ENCODE measurements around the gene MAP3K5.
"Not testable (repeated sequence)": the region's sequence is repeated elsewhere in the genome, so short reads cannot be mapped to it uniquely, and the experiment has no call there.

Gene MAP3K5

GRCh38 chr6:136792410-136793262, at the start of gene MAP3K5:
MAP3K5 (minus strand) TSS chr6:136792477; CDS start chr6:136792157, 320 bp downstream.
- DNase-seq (ENCODE audit: low read depth) = peak; percentile 92

GRCh38 chr6:136840276-136841001, 48.2 kb upstream of the MAP3K5 start:
- no peak for DNase-seq (ENCODE audit: low read depth)

GRCh38 chr6:136831873-136832562, 39.7 kb upstream of the MAP3K5 start:
- DNase-seq (ENCODE audit: low read depth) = no peak

- DNase-seq (ENCODE audit: low read depth) = no peak
These were observed 33.9 kb upstream of the MAP3K5 start for GRCh38 chr6:136826216-136826615.

GRCh38 chr6:136823128-136823660, 30.9 kb upstream of the MAP3K5 start:
- DNase-seq (ENCODE audit: low read depth) = no peak

- DNase-seq (ENCODE audit: low read depth) = peak; percentile 83
These were observed 30.3 kb upstream of the MAP3K5 start, which contains the start of gene PEX7 for GRCh38 chr6:136822376-136823127. PEX7 (plus strand) TSS chr6:136822592; CDS start chr6:136822666, 74 bp downstream.

GRCh38 chr6:136822046-136822375, 29.7 kb upstream of the MAP3K5 start:
- DNase-seq (ENCODE audit: low read depth) = no peak

GRCh38 chr6:136820561-136820960, 28.3 kb upstream of the MAP3K5 start:
- no peak for DNase-seq (ENCODE audit: low read depth)

GRCh38 chr6:136816656-136817055, 24.4 kb upstream of the MAP3K5 start:
- no peak for DNase-seq (ENCODE audit: low read depth)

GRCh38 chr6:136815608-136816007, 23.3 kb upstream of the MAP3K5 start:
- DNase-seq (ENCODE audit: low read depth) = not testable (repeated sequence)

- no peak for DNase-seq (ENCODE audit: low read depth)
These were observed 19.9 kb upstream of the MAP3K5 start for GRCh38 chr6:136812174-136812573.

GRCh38 chr6:136811272-136811671, 19.0 kb upstream of the MAP3K5 start:
- DNase-seq (ENCODE audit: low read depth) = no peak

GRCh38 chr6:136809091-136809860, 17.0 kb upstream of the MAP3K5 start:
- DNase-seq (ENCODE audit: low read depth) = no peak

GRCh38 chr6:136803608-136804007, 11.3 kb upstream of the MAP3K5 start:
- no peak for DNase-seq (ENCODE audit: low read depth)

GRCh38 chr6:136801581-136801980, 9.3 kb upstream of the MAP3K5 start:
- DNase-seq (ENCODE audit: low read depth) = no peak

GRCh38 chr6:136798044-136798443, 5.8 kb upstream of the MAP3K5 start:
- no peak for DNase-seq (ENCODE audit: low read depth)

GRCh38 chr6:136795996-136796395, 3.7 kb upstream of the MAP3K5 start:
- DNase-seq (ENCODE audit: low read depth) = no peak

GRCh38 chr6:136795386-136795785, 3.1 kb upstream of the MAP3K5 start:
- no peak for DNase-seq (ENCODE audit: low read depth)

GRCh38 chr6:136793363-136793762, 1.1 kb upstream of the MAP3K5 start:
- DNase-seq (ENCODE audit: low read depth) = no peak

GRCh38 chr6:136792095-136792409, 225 bp downstream of the MAP3K5 start:
- DNase-seq (ENCODE audit: low read depth) = no peak
